NCI-H345 (cell line): ENCODE data around the gene NT5DC4.
A peak's percentile ranks its signal among the peaks of the same experiment; 100 is the strongest.

Experiments used
- DNase-seq: peaks from one replicate; lab custom pipeline; 2025; lab: John Stamatoyannopoulos, UW

The NT5DC4 gene

GRCh38 chr2:112720785-112721184 is at the start of gene NT5DC4:
Gene NT5DC4, plus strand, starts transcription at chr2:112721020. Its CDS starts 60 bp downstream, at chr2:112721080.
- DNase-seq, result no peak

GRCh38 chr2:112671801-112672200 is 49.0 kb upstream of the NT5DC4 start:
- DNase-seq, result no peak

GRCh38 chr2:112673008-112673407 is 47.8 kb upstream of the NT5DC4 start:
- DNase-seq, result no peak

- DNase-seq, result no peak
Observed at GRCh38 chr2:112674229-112674628, 46.6 kb upstream of the NT5DC4 start.

- DNase-seq, result no peak
Observed at GRCh38 chr2:112679484-112679883, 41.3 kb upstream of the NT5DC4 start.

- DNase-seq, result no peak
Observed at GRCh38 chr2:112680666-112681101, 40.1 kb upstream of the NT5DC4 start.

GRCh38 chr2:112682101-112682500 is 38.7 kb upstream of the NT5DC4 start:
- DNase-seq, result no peak

GRCh38 chr2:112683550-112684414 is 37.0 kb upstream of the NT5DC4 start:
- no peak for DNase-seq

GRCh38 chr2:112684415-112684775 is 36.4 kb upstream of the NT5DC4 start:
- DNase-seq, result no peak

- DNase-seq, result no peak
Observed at GRCh38 chr2:112685271-112685884, 35.4 kb upstream of the NT5DC4 start.

- DNase-seq, result no peak
Observed at GRCh38 chr2:112686348-112687217, 34.2 kb upstream of the NT5DC4 start.

GRCh38 chr2:112687522-112687921 is 33.3 kb upstream of the NT5DC4 start:
- no peak for DNase-seq

GRCh38 chr2:112688086-112688880 is 32.5 kb upstream of the NT5DC4 start:
- DNase-seq, result no peak

GRCh38 chr2:112690853-112691401 is 29.9 kb upstream of the NT5DC4 start:
- peak; percentile 13 for DNase-seq

- DNase-seq, result no peak
Observed at GRCh38 chr2:112691881-112692281, 28.9 kb upstream of the NT5DC4 start.

- DNase-seq, result peak; percentile 46
Observed at GRCh38 chr2:112692495-112692911, 28.3 kb upstream of the NT5DC4 start.

GRCh38 chr2:112692918-112693317 is 27.9 kb upstream of the NT5DC4 start:
- DNase-seq, result no peak

GRCh38 chr2:112693596-112693995 is 27.2 kb upstream of the NT5DC4 start:
- DNase-seq, result no peak

GRCh38 chr2:112694182-112694581 is 26.6 kb upstream of the NT5DC4 start:
- DNase-seq, result no peak

GRCh38 chr2:112698834-112699515 is 21.8 kb upstream of the NT5DC4 start:
- DNase-seq, result no peak
